SK-N-SH (cell line): ENCODE results near the gene NEUROD1. TPM values are rescaled to one million over a fixed set of nuclear protein-coding genes. Genes with fewer than 3 reads are reported as not detected.
A peak's percentile ranks its signal among the peaks of the same experiment; 100 is the strongest.
"Not testable (repeated sequence)": the region's sequence is repeated elsewhere in the genome, so short reads cannot be mapped to it uniquely, and the experiment has no call there.

Source experiments
- CTCF ChIA-PET: fragments of 300-600, 350-600 bp; formaldehyde crosslinking; extraction: SDS; loops from one replicate; lab custom pipeline; 2021; lab: Yijun Ruan, JAX
- POLR2A ChIA-PET: fragments of 350-600 bp; sonication (Branson Sonifier 250); formaldehyde crosslinking; extraction: SDS; loops from one replicate; lab custom pipeline; 2020; ENCODE audit warnings: antibody characterized with exemption, inconsistent platforms; lab: Yijun Ruan, JAX
- DNase-seq: peaks from one replicate; pipeline ENCODE4 v3.0.0; 2012
- H2AFZ ChIP-seq: fragments of 200-600 bp; sonication (generic); 2 replicates; pipeline ENCODE4 v1.8.1; 2016; ENCODE audit warnings: antibody characterized with exemption, mild to moderate bottlenecking, low read depth
- H3F3A ChIP-seq: fragments of 200-600 bp; sonication (generic); replicated peaks from 2 replicates; pipeline ENCODE3; 2016; ENCODE audit warnings: antibody characterized with exemption, mild to moderate bottlenecking; ENCODE audit not compliant: insufficient read depth
- H3K27ac ChIP-seq, 2 experiments: fragments of 200-500 bp in 1 of 2; fragments of 200-600 bp in 1 of 2; sonication (Bioruptor generic) in 1 of 2; sonication (generic), shearing (Covaris generic) in 1 of 2; 2 replicates each; pipeline versions ENCODE4 v1.5.1 to v1.6.1; 2014 to 2016; ENCODE audit warnings: low read depth in 2 of 2, inconsistent platforms in 1 of 2, low read length in 1 of 2, mild to moderate bottlenecking in 1 of 2, mixed read lengths in 1 of 2
- H3K27me3 ChIP-seq: fragments of 200-600 bp; sonication (generic), shearing (Covaris generic); 2 replicates; pipeline ENCODE4 v1.6.1; 2016; ENCODE audit warnings: mixed run types; ENCODE audit not compliant: insufficient read depth
- H3K36me3 ChIP-seq, 2 experiments: fragments of 200-500 bp in 1 of 2; fragments of 200-600 bp in 1 of 2; sonication (Bioruptor generic) in 1 of 2; sonication (generic) in 1 of 2; replicated peaks in 1 of 2; 2 replicates each; pipeline versions ENCODE3 to v1.5.1; 2014 to 2016; ENCODE audit warnings: low read length in 1 of 2, mild to moderate bottlenecking in 1 of 2; ENCODE audit not compliant: insufficient read depth in 2 of 2, control insufficient read depth in 1 of 2
- H3K4me1 ChIP-seq, 2 experiments: fragments of 200-500 bp in 1 of 2; fragments of 200-600 bp in 1 of 2; sonication (Bioruptor generic) in 1 of 2; sonication (generic), shearing (Covaris generic) in 1 of 2; 2 replicates each; pipeline versions ENCODE4 v1.5.1 to v1.6.1; 2014 to 2016; ENCODE audit warnings: low read depth in 1 of 2, low read length in 1 of 2, mixed run types in 1 of 2; ENCODE audit not compliant: insufficient read depth in 2 of 2, control insufficient read depth in 1 of 2
- H3K4me2 ChIP-seq: fragments of 200-600 bp; sonication (generic), shearing (Covaris generic); 2 replicates; pipeline ENCODE4 v1.6.1; 2017; ENCODE audit warnings: mixed run types
- H3K4me3 ChIP-seq, 2 experiments: fragments of 200-500 bp in 1 of 2; fragments of 200-600 bp in 1 of 2; sonication (Bioruptor generic) in 1 of 2; sonication (generic), shearing (Covaris generic) in 1 of 2; 2 replicates each; pipeline versions ENCODE4 v1.5.1 to v1.8.1; 2014 to 2016; ENCODE audit warnings: low read depth in 2 of 2, inconsistent platforms in 1 of 2, low read length in 1 of 2, mild to moderate bottlenecking in 1 of 2, mixed read lengths in 1 of 2, moderate library complexity in 1 of 2
- H3K79me2 ChIP-seq: fragments of 200-600 bp; sonication (generic); 2 replicates; pipeline ENCODE4 v1.8.1; 2017; ENCODE audit warnings: mild to moderate bottlenecking; ENCODE audit not compliant: insufficient read depth
- H3K9ac ChIP-seq: fragments of 200-600 bp; sonication (generic); 2 replicates; pipeline ENCODE4 v1.6.1; 2017; ENCODE audit warnings: mixed run types
- H3K9me2 ChIP-seq: fragments of 200-600 bp; sonication (generic); 2 replicates; pipeline ENCODE4 v1.6.1; 2017; ENCODE audit warnings: mixed run types
- H3K9me3 ChIP-seq: fragments of 200-600 bp; sonication (generic); 2 replicates; pipeline ENCODE4 v1.6.1; 2017; ENCODE audit warnings: mixed run types, mild to moderate bottlenecking, moderate library complexity
- H4K20me1 ChIP-seq: fragments of 200-600 bp; sonication (generic); 2 replicates; pipeline ENCODE4 v1.6.1; 2017; ENCODE audit warnings: mild to moderate bottlenecking, mixed run types; ENCODE audit not compliant: insufficient read depth
- CHD2 ChIP-seq: fragments of 150-350 bp; IDR thresholded peaks from 2 replicates; pipeline ENCODE4 v1.6.1; 2018; ENCODE audit warnings: low read length; ENCODE audit not compliant: partially characterized antibody
- RAD21 ChIP-seq: IDR thresholded peaks from 2 replicates; pipeline ENCODE4 v1.6.1; 2012; ENCODE audit warnings: mild to moderate bottlenecking, low read length
- RFX5 ChIP-seq: IDR thresholded peaks from 2 replicates; pipeline ENCODE4 v1.6.1; 2012; ENCODE audit warnings: mild to moderate bottlenecking, improper control_type of control experiment, low read length
- SMC3 ChIP-seq: IDR thresholded peaks from 2 replicates; pipeline ENCODE4 v1.6.1; 2012; ENCODE audit warnings: low read depth, low read length, improper control_type of control experiment
- YY1 ChIP-seq: IDR thresholded peaks from 2 replicates; pipeline ENCODE4 v1.4.0; 2012; ENCODE audit warnings: low read depth, mild to moderate bottlenecking
- WGBS: methylation state at CpG from one replicate; pipeline ENCODE4 v1.1.6; 2017; ENCODE audit warnings: low lambda C conversion rate; 5-methylcytosine and 5-hydroxymethylcytosine counted together
- polyA plus RNA-seq, 3 experiments: library from polyadenylated mRNA; depleted of rRNA; stranded (reverse); fragments of >200 nt; gene quantifications; 2 replicates each; pipeline ENCODE4 v1.2.3, GENCODE V29; 2012
- TF ChIP-seq, protein P1 (sequence below): fragments of 200-600 bp; sonication (generic); IDR thresholded peaks from 2 replicates; pipeline ENCODE4 v1.6.1; 2017; ENCODE audit warnings: antibody characterized with exemption, mild to moderate bottlenecking, moderate library complexity
- TF ChIP-seq, protein P2 (sequence below): IDR thresholded peaks from 2 replicates; pipeline ENCODE4 v1.4.0; 2012; ENCODE audit warnings: low read depth, borderline replicate concordance
- TF ChIP-seq, protein P3 (sequence below): IDR thresholded peaks from 2 replicates; pipeline ENCODE4 v1.4.0; 2012; ENCODE audit warnings: low read depth, borderline replicate concordance

Gene NEUROD1
- polyA plus RNA-seq, 1 of the 3 experiments (the other 2 are of a cell fraction): 0.02 TPM

DNA sequence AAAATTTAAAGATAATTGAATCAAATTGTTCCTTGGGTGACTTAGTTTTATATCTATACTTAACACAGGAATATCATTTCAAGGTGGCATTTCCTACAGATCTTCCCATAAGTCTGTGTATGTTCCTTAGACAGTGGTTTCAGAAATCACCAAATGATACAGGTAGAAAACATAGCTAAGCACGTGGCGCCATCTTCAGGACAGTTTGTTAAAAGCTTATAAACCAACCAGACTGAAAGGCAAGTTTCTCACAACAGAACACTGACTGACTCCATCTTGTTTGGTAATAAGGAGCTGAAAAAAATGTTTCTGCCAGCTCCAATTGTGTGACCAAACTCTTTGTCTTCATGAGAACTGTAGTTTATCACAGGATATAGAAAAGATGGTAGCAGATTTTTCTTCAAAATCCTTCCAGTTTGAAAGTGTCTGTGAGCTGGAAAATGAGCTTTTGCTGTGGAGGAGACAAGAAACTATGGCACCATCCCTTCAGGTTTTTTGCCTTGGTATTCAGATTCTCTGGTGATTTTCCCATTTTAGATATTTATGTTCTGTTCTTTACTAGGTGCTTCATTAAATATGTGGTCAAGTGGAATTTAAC lies 34.8 kb upstream of the NEUROD1 start:
- no peaks in the 10 kb centered on the region for H3K4me1 ChIP-seq
- 6% methylated on average over 2 of the region's 2 CpGs for WGBS
- no peaks in the 10 kb centered on the region for H3K9me2 ChIP-seq
- no peaks in the 10 kb centered on the region for H3K79me2 ChIP-seq
- H3K9ac ChIP-seq: no peak overlapping the region
- peak overlapping the region; percentile 96 for H2AFZ ChIP-seq
- H3K4me2 ChIP-seq: no peak overlapping the region
- TF ChIP-seq CHD2 (peak; percentile 15), RFX5 (peak; percentile 58; the same call in 1 of the 2 replicates), SMC3 (peak; percentile 94), YY1 (peak; percentile 60; the same call in 1 of the 2 replicates), RAD21 (peak; percentile 99)
- TF ChIP-seq, protein P1, sequence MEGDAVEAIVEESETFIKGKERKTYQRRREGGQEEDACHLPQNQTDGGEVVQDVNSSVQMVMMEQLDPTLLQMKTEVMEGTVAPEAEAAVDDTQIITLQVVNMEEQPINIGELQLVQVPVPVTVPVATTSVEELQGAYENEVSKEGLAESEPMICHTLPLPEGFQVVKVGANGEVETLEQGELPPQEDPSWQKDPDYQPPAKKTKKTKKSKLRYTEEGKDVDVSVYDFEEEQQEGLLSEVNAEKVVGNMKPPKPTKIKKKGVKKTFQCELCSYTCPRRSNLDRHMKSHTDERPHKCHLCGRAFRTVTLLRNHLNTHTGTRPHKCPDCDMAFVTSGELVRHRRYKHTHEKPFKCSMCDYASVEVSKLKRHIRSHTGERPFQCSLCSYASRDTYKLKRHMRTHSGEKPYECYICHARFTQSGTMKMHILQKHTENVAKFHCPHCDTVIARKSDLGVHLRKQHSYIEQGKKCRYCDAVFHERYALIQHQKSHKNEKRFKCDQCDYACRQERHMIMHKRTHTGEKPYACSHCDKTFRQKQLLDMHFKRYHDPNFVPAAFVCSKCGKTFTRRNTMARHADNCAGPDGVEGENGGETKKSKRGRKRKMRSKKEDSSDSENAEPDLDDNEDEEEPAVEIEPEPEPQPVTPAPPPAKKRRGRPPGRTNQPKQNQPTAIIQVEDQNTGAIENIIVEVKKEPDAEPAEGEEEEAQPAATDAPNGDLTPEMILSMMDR: peak; percentile 85
- TF ChIP-seq, protein P2, sequence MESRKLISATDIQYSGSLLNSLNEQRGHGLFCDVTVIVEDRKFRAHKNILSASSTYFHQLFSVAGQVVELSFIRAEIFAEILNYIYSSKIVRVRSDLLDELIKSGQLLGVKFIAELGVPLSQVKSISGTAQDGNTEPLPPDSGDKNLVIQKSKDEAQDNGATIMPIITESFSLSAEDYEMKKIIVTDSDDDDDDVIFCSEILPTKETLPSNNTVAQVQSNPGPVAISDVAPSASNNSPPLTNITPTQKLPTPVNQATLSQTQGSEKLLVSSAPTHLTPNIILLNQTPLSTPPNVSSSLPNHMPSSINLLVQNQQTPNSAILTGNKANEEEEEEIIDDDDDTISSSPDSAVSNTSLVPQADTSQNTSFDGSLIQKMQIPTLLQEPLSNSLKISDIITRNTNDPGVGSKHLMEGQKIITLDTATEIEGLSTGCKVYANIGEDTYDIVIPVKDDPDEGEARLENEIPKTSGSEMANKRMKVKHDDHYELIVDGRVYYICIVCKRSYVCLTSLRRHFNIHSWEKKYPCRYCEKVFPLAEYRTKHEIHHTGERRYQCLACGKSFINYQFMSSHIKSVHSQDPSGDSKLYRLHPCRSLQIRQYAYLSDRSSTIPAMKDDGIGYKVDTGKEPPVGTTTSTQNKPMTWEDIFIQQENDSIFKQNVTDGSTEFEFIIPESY: no peak
- TF ChIP-seq, protein P3, sequence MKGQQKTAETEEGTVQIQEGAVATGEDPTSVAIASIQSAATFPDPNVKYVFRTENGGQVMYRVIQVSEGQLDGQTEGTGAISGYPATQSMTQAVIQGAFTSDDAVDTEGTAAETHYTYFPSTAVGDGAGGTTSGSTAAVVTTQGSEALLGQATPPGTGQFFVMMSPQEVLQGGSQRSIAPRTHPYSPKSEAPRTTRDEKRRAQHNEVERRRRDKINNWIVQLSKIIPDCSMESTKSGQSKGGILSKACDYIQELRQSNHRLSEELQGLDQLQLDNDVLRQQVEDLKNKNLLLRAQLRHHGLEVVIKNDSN: no peak
- no peaks in the 10 kb centered on the region for H3K27me3 ChIP-seq
- no peaks in the 10 kb centered on the region for H3F3A ChIP-seq
- H3K36me3 ChIP-seq: no peaks in the 10 kb centered on the region
- no peak overlapping the region; a peak in 1 of 4 replicates for H3K4me3 ChIP-seq
- no peaks in the 10 kb centered on the region for H3K9me3 ChIP-seq
- ChIA-PET POLR2A (no interaction called here), CTCF (interaction anchor here (0.5 to 10.4 kb wide), 75 partner anchors 8 to 1599 kb away, joined by 3 to 213 read pairs (median 4); partner anchors contain the start of gene ITGA4)
- no peaks in the 10 kb centered on the region for H4K20me1 ChIP-seq
- peak; percentile 51 for DNase-seq
- H3K27ac ChIP-seq: no peak overlapping the region

GRCh38 chr2:181711051-181711450 lies 30.7 kb upstream of the NEUROD1 start:
- H4K20me1 ChIP-seq, H3K36me3 ChIP-seq, H3K9me3 ChIP-seq, POLR2A ChIA-PET, H3K4me2 ChIP-seq, H2AFZ ChIP-seq, H3K27me3 ChIP-seq, H3K4me1 ChIP-seq, H3K9me2 ChIP-seq, H3K79me2 ChIP-seq, H3F3A ChIP-seq, DNase-seq, H3K4me3 ChIP-seq, H3K9ac ChIP-seq, H3K27ac ChIP-seq: not testable (repeated sequence)
- CTCF ChIA-PET: interaction anchor here (1.0 to 3.4 kb wide), 3 partner anchors 137 to 254 kb away, joined by 4 to 14 read pairs (median 4); partner anchors contain the start of gene ITGA4

- not testable (repeated sequence) for H2AFZ ChIP-seq
- whole genome bisulfite sequencing: 57% methylated on average over 3 of the region's 3 CpGs
Observed at GRCh38 chr2:181702519-181702918, 22.2 kb upstream of the NEUROD1 start.

More at GRCh38 chr2:181702519-181702918, 22.2 kb upstream of the NEUROD1 start:
- H3K9me2 ChIP-seq, DNase-seq, H3K79me2 ChIP-seq, H3K27ac ChIP-seq, H3K4me1 ChIP-seq, H3K27me3 ChIP-seq, H4K20me1 ChIP-seq, H3F3A ChIP-seq, POLR2A ChIA-PET, H3K4me3 ChIP-seq, H3K36me3 ChIP-seq, H3K9me3 ChIP-seq, H3K4me2 ChIP-seq, H3K9ac ChIP-seq: not testable (repeated sequence)
- CTCF ChIA-PET: interaction anchor here (1.9 kb wide), 1 partner anchor 130 kb away, joined by 7 read pairs; no protein-coding TSS in a partner anchor
